ENCODE results near the gene DGKD.

The DGKD gene

DNA sequence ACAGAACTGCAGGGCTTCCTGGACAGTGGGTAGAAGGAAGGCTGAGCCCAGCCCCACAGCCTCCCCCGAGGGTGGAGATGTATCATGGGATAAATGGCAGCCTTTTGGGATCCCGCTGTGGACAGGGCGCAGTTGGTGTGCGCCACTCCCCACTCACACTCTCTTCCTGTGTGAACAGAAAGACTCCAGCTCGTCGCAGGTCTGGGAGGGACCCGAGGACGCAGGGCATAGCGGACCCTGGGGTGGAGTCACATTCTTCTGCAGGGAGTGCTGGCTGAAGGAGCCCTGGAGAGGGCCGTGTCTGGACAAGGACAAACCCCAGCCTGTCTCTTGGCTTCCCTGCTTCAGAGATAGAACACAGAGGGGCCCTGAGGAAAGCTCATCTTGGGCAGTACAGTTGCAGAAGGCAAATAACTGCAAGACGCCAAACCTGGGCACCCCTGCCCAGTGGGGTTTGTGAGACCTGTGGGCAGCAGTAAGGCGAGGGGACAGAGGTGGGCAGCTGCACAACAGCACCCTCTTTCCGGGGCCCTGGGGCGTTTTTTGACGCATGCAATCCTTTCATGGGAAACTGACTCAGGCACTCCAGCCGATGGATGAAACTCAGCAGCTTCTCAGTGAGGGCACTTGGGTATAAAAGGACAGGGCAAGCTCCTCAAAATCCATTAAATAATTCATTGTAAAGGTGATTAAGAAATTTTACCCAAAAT is 110.4 kb downstream of the DGKD start:
- DNase-seq: no peak

DNA sequence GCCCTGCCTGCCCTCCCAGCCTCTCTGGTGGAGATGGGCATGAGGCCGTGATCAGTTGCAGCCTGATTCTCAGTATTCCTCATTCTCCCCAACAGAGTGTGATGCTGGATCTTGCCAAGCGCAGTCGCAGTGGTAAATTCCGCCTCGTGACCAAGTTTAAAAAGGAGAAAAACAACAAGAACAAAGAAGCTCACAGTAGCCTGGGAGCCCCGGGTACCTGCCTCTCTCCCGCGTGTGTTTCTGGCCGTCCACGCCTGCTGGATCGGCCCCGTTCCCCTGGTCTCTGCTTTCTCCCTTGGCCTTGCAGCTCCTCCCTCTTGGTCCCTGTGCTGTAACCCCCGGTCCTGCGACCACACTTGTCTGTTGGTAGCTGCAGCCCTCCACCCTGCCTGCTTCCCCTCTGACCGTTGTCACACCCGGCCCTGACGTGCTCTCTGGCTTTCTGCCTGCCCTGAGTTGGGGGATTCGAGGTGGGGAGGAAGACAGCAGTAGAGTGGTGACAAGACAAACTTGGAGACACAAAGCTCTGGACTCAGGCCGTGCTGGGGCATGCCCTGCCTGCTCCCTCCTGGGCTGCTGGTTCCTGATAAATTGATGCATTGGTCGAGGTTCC is 112.8 kb downstream of the DGKD start:
- DNase-seq: no peak

DNA sequence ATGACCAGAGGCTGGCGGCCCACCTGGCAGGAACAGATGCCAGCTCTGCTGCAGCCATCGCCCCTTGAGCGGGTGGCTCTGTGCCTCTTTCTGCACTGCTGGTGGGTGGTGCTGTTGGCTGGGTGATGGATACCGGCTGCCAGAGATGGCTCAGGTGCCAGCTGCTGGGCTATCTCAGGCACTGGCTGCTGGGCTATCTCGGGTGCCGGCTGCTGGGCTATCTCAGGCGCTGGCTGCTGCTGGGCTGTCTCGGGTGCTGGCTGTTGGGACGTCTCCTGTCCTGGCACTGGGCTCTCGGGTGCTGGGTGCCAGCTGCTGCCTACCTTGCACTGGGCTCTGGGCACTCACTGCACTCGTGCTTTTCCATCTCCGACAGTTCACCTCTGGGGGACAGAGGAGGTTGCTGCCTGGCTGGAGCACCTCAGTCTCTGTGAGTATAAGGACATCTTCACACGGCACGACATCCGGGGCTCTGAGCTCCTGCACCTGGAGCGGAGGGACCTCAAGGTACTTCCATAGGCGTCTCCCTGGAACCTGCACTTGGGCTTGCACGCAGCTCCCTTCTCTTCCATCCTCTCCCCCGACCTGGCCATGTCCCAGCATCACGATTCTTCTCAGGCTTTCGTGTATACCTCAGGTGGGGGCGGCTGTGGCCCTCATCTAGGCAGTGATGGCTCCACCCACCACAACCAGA is 113.9 kb downstream of the DGKD start:
- no peak for DNase-seq

DNA sequence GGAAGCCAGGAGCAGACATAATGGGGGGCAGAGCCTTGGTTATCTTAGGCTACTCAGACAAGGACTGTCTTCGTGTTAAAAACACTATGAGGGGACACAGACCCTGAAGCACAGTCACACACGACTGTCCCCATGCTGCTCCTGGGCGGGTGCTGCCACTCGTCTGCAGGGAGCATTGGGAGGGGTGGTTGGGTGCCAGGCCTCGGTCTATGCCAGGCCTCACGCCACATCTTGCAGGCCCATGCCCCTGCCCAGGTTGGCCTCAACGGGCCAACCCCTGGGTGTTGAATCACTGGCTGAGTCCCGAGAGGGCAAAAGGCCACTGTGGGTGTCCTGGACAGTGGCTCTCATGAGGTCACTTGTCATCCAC is 114.4 kb downstream of the DGKD start:
- DNase-seq: no peak

DNA sequence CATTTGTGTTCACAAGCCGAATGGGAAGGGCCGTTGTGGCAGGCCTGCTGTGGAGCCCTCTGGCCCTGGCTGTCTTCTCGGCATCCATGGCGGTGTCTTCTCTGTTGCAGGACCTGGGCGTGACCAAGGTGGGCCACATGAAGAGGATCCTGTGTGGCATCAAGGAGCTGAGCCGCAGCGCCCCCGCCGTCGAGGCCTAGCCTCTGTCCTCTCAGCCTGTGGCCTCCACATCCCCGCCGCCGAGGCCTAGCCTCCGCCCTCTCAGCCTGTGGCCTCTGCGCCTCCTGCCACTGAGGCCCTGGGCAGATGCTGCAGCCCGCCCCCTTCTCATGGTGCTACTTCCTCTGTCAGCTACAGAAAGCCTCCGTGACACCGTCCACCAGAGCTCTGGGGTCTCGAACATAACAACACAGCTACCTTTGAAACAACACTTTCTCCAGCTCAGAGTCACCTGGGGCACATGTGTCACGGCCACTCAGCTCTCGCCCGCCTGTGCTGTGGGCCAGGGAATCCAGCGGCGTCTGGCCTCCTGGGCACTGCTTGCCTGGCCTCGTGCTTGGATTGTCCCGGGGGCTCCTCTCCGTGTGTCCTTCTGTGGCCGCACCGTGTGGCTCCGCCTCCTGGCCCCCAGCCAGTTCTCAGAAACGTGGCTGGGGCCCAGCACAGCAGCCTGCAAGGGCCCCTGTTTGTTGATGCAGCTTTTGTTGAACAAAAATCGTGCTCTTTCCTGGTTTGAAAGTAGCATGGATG is 115.1 kb downstream of the DGKD start:
- DNase-seq: no peak

DNA sequence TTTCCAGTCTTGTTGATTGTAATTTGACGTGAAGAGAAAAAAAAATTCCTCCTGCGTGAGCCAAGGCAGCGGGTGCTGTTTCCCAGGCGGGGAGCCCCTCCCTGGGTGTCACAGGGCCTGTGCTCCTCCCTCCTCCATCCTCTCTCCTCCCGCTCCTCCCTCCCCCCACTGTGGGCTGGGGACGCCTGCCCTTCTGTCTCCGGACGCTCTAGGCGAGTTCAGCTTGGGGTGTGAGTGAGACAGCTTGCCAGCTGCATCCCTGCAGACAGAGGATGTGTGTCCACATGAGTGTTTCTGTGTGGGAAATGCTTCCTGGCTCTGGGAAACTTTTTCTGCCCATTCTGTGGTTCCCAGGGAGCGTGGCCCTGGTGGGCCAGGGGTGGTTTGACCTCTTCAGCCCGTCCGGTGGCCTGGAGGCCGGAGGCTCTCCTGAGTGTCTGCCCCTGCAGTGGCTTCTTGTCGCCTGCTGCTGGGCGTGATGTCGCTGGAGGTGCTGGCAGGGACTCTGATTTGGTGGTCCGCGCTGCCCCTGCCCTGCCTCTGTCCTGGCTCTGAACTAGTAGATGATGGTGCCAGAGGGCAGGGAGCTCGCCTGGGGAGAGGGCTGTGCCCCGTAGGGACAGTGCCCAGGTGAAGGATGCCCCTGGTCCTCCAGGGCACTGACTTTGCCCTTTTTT is 115.9 kb downstream of the DGKD start:
- DNase-seq: no peak

DNA sequence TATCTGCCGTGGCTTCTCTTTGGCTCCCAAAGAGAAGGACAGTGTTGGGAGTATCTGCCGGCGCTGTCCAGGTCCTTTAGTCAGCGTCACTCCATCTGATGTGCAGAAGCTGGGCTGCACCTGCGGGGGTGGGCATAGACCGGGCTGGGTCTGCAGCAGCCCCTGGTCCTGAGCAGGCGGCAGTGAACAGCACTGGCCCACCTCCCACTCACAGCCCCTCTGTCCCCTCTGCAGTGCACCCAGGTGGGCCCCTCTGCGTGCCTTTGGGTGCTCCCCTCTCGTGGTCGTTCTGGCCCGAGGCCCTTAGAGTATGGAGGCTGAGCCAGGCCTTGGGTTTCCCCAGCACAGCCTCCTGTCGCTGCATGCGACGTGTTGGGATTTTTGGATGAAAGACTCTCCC is 116.5 kb downstream of the DGKD start:
- no peak for DNase-seq

DNA sequence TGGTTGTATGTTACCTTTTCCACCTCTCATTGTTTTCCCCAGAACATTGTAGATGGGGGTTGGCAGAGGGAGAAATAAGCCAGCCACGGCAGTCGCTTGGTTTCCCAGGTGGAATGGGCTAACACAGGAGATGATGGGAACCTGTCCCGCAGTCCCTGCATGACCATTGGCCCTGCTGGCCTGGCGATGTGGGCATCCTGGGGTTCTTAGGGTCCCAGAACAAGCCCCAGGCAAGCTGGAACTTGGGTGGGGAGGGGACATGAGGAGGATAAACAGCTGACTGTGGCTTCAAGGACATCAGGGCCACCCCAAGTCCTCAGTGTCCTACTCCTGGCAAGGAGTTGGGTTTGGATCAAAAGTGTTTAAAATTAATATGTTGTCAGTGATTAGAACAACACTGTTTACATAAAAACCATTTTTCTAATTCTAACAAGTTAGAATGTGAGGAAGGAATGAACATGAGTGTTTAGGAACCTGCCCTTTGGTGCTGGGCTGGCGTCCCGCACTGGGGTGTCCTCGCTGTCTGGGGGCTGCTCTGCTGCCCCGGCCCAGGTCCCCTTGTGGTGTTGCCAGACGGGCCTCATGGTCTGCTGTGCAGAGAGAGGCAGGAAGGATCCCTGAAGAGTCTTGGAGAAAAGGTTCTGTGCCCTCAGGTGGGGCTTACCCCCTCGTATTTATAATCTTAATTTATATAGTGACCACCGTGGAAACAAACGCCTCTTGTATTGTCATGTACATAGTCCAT is 117.2 kb downstream of the DGKD start:
- DNase-seq: no peak

DNA sequence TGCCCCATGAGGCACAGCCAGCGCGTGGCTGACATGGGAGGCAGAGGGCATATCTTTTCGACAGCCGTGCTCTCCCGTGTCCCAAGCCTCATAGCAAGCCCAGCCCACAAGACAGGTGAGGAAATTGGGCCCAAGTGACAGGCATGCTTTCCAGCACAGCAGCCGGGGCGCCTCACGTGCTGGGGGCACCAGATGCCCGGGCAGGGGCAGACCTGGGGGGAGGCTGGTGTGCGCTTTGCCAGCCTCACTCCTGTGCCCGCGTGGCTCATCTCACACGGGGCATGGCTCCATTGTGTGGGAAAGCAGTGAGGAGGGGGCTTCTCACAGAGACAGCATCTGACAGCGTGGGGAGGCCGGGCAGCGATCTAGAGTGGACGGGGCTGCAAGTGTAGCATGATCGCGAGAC is 119.1 kb downstream of the DGKD start:
- no peak for DNase-seq

DNA sequence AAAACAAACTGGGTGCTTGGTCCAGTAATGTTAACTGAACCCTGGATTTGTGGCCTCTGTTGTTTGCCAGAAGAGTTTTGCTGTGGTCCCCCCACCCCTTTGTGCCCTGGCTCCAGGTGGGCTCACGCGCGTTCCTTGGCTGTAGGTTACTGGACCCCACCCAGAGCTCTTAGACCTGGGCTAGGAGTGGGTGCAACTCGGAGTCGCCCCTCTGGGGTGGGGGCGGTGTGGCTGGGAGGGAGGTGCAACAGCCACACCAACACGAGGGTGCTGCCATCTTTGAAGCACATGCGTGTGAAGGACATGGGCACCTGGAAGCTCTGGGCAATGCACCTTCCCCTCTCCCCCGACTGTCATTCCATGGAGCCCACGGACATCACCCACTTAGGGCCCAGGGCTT is 119.6 kb downstream of the DGKD start:
- DNase-seq: no peak

DNA sequence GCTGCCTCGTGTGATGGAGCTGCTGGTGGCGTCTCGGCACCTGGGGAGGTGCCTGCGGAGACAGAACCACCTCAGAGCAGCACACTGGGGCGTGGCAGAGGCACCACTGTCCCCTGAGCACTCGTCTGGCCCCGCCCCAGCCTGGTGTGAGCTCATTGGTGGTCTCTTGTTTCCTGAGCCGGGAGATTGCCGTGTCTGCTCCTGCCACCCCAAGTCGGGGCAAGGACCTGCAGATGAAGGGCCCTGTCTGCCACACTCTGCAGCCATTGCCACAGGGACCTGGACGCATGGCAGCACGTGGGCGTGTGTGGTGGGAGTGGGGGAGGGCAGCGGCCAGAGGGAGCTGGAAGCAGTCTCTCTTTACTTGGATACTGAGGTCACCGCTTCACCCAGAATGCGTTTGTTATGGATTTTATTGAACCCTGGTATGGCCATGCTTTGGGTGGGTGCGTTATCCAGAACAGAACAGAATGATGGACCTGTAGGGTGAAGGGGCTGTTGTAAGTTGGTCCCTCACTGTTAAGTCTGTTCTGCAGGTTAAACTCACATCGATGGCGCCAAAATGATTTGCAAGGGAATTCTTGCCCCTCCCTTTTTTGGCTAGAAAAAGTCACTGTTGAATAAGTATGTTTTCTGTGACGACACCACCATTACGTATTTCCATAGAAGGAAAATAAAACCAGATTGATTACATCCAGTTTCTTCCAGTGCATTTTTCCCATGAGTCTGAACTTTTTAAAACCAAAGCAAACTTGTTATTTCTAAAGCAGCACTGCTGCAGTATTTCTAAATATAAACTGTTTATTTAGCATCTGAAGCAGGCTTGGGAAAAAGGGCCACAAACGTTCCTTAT is 120.2 kb downstream of the DGKD start:
- no peak for DNase-seq

DNA sequence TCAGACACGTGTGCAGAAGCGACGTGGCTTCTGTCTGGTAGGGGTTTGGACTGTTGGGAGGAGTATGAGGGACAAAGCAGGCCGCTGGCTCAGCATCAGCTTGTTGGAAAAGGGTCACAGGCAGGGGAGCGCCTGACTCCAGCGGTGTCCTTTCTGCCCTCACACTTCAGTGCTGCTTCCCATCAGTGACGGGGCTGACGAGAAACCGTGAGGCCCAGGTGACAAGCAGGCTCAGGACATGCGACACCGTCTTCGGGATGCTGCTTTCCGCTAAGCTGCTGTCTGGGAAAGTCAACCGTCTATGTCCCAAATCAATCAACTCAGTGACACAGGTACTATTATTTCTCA is 121.7 kb downstream of the DGKD start:
- DNase-seq: no peak

DNA sequence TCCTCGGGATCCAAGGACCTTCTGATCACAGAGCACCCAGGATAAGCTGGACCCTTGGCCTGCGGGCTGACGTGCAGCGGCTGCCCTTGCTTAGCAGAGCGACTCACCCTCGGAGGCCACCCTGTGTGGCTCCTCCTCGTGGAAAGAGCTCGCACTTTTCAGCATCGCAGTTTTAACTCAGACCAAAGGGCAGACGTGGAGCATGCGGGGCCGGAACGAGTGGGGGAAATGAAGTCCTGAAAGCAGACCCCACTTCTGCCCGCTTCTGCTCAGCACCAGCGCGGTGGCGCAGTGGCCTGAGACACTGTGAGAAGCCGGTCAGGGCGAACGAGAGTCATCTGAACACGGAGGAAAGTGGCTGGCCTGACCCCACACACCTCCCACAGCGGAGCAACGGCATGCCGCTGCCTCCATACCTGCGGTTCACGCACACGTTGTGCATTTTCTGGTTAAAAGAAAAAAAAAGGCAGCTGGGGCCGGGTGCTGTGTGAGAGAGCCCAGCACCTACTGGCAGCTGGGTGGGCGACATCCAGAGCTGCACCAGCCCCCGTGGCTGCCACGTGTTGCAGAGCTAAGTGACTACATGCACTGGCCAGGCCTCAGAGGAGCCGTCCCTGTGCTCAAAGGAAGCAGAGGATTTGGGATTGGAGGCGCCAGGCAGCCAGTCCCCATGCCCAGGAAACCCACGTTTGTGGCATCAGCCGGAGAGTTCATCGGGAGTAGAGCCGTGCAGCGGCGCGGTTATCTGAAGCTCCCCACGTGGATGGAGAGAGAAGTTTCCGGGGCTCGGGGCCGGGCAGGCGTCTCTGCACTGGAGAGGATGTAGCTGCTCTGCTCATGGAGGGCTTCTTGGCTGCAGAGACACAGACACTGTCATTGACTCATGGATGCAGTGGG is 122.6 kb downstream of the DGKD start:
- no peak for DNase-seq

DNA sequence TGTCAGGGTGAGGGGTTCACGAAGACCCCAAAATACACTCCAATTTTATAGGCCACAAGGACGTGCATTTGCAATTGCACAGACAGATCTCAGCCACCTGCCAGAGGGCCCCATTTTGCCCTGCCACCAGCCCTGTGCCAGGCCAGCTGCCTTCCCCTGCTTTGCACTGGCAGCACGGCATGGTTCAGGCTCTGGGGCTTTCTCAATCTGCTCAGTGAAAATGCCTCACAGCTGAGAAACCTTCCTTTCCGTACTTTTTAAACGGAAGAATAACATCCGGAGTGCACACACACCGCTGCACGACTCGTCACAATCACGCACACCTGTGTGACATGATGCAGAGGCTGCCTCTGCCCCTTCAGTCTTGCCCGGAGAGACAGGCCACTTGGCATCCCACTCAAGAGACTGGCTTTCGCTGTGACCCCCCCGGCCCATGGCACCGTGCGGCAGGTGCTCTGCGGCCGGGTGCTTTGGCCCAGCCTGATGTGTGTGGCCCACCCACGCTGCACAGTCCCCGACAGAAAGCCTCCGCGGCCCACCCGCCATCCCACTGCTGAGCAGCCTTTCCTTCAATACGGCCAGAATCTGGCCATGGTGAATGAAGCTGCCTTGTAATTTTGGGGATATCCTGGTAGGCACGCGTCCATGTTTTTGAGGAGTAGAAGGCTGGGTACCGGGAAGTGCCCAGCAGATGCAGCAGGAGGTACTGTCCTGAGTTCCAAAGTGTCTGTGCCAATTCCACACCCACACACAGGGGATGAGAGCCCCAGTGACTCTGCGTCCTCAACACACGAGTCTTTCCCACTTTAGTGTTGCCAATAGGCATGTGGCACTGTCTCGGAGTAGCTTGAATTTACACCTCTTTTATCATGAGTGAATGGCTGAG is 123.5 kb downstream of the DGKD start:
- DNase-seq: no peak

DNA sequence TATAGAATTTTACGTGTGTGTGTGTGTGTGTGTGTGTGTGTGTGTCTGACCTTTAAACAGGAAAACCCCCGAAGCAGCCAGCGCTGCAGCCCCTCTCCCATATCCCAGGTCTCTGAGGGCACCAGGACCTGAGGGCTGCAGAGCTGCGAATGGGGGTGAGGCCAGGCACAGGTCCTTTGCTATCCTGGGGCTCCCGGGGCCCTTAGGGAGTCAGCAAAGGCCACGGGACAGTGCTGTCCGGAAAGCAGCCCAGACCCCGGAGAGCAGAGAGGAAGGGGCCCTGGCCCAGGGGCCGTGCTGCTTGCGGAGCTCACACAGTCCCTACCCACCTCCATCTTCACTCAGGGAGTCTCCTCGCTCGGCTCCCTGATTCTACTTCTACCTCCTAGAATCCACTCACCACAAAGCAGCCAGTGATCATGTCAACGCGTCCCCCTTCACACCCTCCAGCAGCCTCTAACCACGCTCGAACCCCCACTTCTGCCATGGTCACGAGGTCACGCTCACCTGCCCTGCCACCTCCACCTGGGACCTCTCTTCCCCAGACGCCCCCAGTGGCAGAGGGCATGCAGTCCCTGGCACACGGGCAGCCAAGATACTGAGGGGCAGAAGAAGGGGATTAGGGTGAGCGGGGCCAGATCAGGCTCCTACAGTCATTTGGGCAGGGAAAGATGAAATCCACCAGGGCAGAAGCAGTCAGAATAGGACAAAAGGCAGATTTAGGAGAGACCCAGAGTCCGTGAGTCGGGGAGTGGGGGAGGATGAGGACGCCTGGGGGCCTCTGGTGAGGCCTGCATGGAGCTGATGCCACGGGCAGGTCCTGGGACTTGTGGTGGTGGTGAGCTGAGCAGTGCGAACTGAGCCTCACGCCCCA is 125.6 kb downstream of the DGKD start:
- DNase-seq: no peak

DNA sequence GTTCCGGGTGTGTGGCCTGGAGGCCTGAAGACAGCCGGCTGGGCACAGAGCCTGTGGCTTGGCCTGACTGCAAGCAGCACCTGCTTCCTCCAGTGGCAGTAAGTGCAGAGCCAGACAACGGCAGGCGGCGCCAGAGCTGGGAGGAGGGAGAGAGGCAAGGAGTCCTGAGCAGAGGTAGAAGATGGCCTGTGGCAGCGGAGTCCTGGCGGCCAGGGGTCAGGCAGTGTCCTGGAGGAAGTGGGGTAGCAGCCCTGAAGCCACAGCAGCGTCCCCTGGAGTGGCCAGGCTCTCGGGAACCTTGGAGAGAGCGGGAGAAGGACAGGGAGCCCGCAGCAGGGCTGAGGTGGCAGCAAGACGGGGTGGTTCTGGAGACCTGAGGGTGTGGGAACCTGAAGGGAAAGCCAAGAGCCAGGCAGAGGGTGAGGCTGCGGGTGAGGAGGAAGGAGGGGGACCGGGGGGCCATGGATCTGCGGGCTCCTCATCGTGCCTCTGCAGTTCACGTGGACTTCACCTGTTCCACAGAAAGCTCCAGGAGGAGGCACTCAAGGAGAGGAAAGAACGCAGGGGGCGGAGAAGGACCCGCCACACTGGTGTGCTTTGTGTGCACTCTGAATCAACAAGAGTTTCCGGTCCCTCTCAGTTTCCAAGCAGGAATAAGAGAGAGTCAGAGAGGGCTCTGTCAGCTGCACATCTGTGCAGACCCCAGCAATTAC is 126.4 kb downstream of the DGKD start:
- DNase-seq: no peak

DNA sequence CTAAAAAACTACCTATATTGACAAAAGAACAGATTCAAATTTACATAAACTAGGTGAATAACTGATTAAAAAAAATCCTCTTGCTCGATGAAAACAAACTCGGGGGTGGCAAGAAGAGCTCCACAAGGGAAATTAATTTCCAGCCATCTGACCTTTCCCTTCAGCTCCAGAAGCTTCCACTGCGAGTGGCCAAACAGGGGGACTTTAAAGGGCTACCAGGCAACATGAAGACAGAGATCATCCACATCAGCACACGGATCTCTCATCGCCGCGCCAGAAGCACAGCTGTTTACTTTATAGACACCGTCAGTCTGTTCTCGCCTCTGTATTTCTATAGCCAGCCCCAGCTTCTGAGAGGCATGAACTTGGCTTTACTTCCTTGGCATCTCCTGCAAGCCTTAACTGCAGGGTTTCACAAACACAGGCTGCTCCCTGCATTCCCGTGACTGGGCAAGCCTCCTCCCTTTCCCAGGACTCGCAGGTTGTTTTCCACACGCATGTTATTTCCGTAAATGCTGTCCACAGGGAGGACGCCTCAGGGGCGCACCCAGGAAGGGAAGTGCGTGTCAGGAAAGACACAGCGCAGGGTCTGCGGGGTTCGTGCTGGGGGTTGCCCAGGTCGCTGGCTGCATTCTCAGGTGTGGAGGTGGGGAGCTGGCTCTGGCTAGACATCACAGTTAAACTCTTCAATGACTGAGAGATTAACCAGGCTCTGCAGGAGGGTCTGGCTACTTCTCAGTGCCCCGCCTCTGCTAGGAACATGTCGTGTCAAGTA is 127.3 kb downstream of the DGKD start:
- DNase-seq: no peak
